Gastrocnemius medialis (tissue), 4 donors: ENCODE measurements around the gene COL23A1. TPM values are rescaled to one million over a fixed set of nuclear protein-coding genes. Genes with fewer than 3 reads are reported as not detected.

Source experiments
- ATAC-seq, 2 donors: fragments of 150-250 bp; one replicate each; pipeline ENCODE4 v1.9.1; 2016
- DNase-seq, 2 donors: peaks; one replicate each; pipeline ENCODE4 v3.0.0-alpha.2; 2019
- H3K27ac ChIP-seq, 4 donors: fragments of 200-600 bp; sonication (generic); 1 replicate in 1 of 4; 2 replicates in 3 of 4; pipeline ENCODE4 v1.5.1; 2016 to 2018; ENCODE audit warnings: mild to moderate bottlenecking in 2 of 4, moderate library complexity in 1 of 4
- H3K27me3 ChIP-seq, 3 donors: fragments of 200-600 bp; sonication (generic) in 2 of 3; 1 replicate in 1 of 3; 2 replicates in 2 of 3; pipeline versions ENCODE4 v1.5.1 to v1.6.0; 2016 to 2019; ENCODE audit warnings: mild to moderate bottlenecking in 1 of 3, moderate library complexity in 1 of 3
- H3K36me3 ChIP-seq, 2 donors: fragments of 200-600 bp; sonication (generic) in 1 of 2; one replicate each; pipeline ENCODE4 v1.5.1; 2017 to 2018
- H3K4me1 ChIP-seq, 2 donors: fragments of 200-600 bp; sonication (generic) in 1 of 2; one replicate each; pipeline ENCODE4 v1.5.1; 2016 to 2017; ENCODE audit warnings: mild to moderate bottlenecking in 2 of 2
- H3K4me3 ChIP-seq, 4 donors: fragments of 200-600 bp; sonication (generic) in 3 of 4; 1 replicate in 1 of 4; 2 replicates in 3 of 4; pipeline ENCODE4 v1.5.1; 2016 to 2019; ENCODE audit warnings: mild to moderate bottlenecking in 2 of 4
- H3K9me3 ChIP-seq, 3 donors: fragments of 200-600 bp; sonication (generic) in 2 of 3; 1 replicate in 1 of 3; 2 replicates in 2 of 3; pipeline ENCODE4 v1.5.1; 2016 to 2019
- CTCF ChIP-seq, 5 experiments: fragments of 450-650 bp in 3 of 5; fragments of 200-600 bp in 2 of 5; sonication (generic) in 2 of 5; IDR thresholded peaks in 4 of 5; conservative IDR thresholded peaks in 1 of 5; 1 replicate in 4 of 5; 2 replicates in 1 of 5; pipeline ENCODE4 v1.5.1; 2016 to 2019; ENCODE audit warnings: antibody characterized with exemption in 5 of 5, mild to moderate bottlenecking in 3 of 5, moderate library complexity in 3 of 5
- POLR2A ChIP-seq, 2 donors: fragments of 450-650 bp; IDR thresholded peaks; one replicate each; pipeline ENCODE4 v1.6.1; 2017; ENCODE audit warnings: antibody characterized with exemption in 2 of 2, mild to moderate bottlenecking in 2 of 2, moderate library complexity in 2 of 2
- in situ Hi-C, 4 donors: fragments of 200-750 bp; cut with MboI; loops; one replicate each; pipeline versions ENCODE4 v1.15.0 to v1.8.0; 2017; ENCODE audit warnings: low sequenced_read_pairs in 4 of 4
- intact Hi-C: fragments of 100-400 bp; cut with DNase I; formaldehyde crosslinking; loops from one replicate; pipeline ENCODE4 v1.15.1; 2023; ENCODE audit warnings: low total_unique reads
- total RNA-seq, 4 donors: library from RNA; depleted of rRNA; stranded (reverse); fragments of >200 nt; gene quantifications; one replicate each; pipeline versions ENCODE4 v1.1.0 to v1.2.3, GENCODE V29; 2016

COL23A1 gene
- total RNA-seq, 4 donors from 2014 or later, result 0.62 to 1.1 (median 0.97) TPM; not detected in 1

- Histone ChIP-seq H3K36me3 (no peaks in the 10 kb centered on the region), H3K27me3 (peaks cover 0 to 15% (median 12%) of the 10 kb centered on the region in 3 donors), H3K9me3 (no peaks in the 10 kb centered on the region), H3K27ac (no peak overlapping the region), H3K4me3 (no peak overlapping the region), H3K4me1 (no peaks in the 10 kb centered on the region)
- intact Hi-C loops (no loop called here), in situ Hi-C loops (no loop called here)
- no peak for DNase-seq
- TF ChIP-seq CTCF (IDR thresholded peaks at IDR 0.05 in 4 of 5, conservative IDR thresholded peaks at IDR 0.05 in 1 of 5), result no peak
- no peak for TF ChIP-seq POLR2A (IDR thresholded peaks at IDR 0.05)
- no peak for ATAC-seq
These were observed 214.8 kb downstream of the COL23A1 start for GRCh38 chr5:178375348-178375747.

GRCh38 chr5:178373711-178374110, 216.5 kb downstream of the COL23A1 start:
- Histone ChIP-seq H3K4me3 (no peak overlapping the region), H3K27me3 (peaks cover 0 to 15% (median 12%) of the 10 kb centered on the region in 3 donors), H3K27ac (no peak overlapping the region), H3K36me3 (no peaks in the 10 kb centered on the region), H3K9me3 (no peaks in the 10 kb centered on the region), H3K4me1 (no peaks in the 10 kb centered on the region)
- in situ Hi-C loops (no loop called here), intact Hi-C loops (no loop called here)
- DNase-seq (no peak), ATAC-seq (no peak)
- no peak for TF ChIP-seq CTCF (IDR thresholded peaks at IDR 0.05 in 4 of 5, conservative IDR thresholded peaks at IDR 0.05 in 1 of 5)
- TF ChIP-seq POLR2A (IDR thresholded peaks at IDR 0.05), result no peak

- ATAC-seq (no peak), DNase-seq (no peak)
- Histone ChIP-seq H3K4me1 (no peaks in the 10 kb centered on the region), H3K9me3 (no peaks in the 10 kb centered on the region), H3K4me3 (no peak overlapping the region), H3K27ac (no peak overlapping the region), H3K36me3 (no peaks in the 10 kb centered on the region), H3K27me3 (peaks cover 6 to 19% (median 12%) of the 10 kb centered on the region in 3 donors)
- intact Hi-C loops, result no loop called here
- in situ Hi-C loops, result no loop called here
- TF ChIP-seq CTCF (IDR thresholded peaks at IDR 0.05 in 4 of 5, conservative IDR thresholded peaks at IDR 0.05 in 1 of 5) (no peak), POLR2A (IDR thresholded peaks at IDR 0.05) (no peak)
These were observed 218.0 kb downstream of the COL23A1 start for GRCh38 chr5:178372142-178372571.

- intact Hi-C loops, result no loop called here
- Histone ChIP-seq H3K27ac (no peak overlapping the region), H3K4me3 (no peak overlapping the region), H3K9me3 (no peaks in the 10 kb centered on the region), H3K36me3 (no peaks in the 10 kb centered on the region), H3K4me1 (no peaks in the 10 kb centered on the region), H3K27me3 (peaks cover 6 to 19% (median 12%) of the 10 kb centered on the region in 3 donors)
- in situ Hi-C loops, result no loop called here
- TF ChIP-seq CTCF (IDR thresholded peaks at IDR 0.05 in 4 of 5, conservative IDR thresholded peaks at IDR 0.05 in 1 of 5) (no peak), POLR2A (IDR thresholded peaks at IDR 0.05) (no peak)
- ATAC-seq, result no peak
- no peak for DNase-seq
These were observed 218.7 kb downstream of the COL23A1 start for GRCh38 chr5:178371362-178372111.
